Occipital lobe (tissue), 2 donors: Measurements from ENCODE around the gene HCK. TPM values are rescaled to one million over a fixed set of nuclear protein-coding genes. Genes with fewer than 3 reads are reported as not detected.

Experiments
- DNase-seq: peaks from one replicate; lab custom pipeline; 2025; lab: John Stamatoyannopoulos, UW
- total RNA-seq: library from RNA; depleted of rRNA; stranded (reverse); fragments of >200 nt; gene quantifications from one replicate; pipeline ENCODE4 v1.2.3, GENCODE V29; 2014

The HCK gene
- total RNA-seq, result 3.3 TPM

- no peak for DNase-seq
These were observed at the start of gene HCK for GRCh38 chr20:32052090-32052777. Gene HCK, plus strand, starts transcription at chr20:32052242.

GRCh38 chr20:32003325-32003724 is 48.7 kb upstream of the HCK start:
- DNase-seq, result no peak

DNA sequence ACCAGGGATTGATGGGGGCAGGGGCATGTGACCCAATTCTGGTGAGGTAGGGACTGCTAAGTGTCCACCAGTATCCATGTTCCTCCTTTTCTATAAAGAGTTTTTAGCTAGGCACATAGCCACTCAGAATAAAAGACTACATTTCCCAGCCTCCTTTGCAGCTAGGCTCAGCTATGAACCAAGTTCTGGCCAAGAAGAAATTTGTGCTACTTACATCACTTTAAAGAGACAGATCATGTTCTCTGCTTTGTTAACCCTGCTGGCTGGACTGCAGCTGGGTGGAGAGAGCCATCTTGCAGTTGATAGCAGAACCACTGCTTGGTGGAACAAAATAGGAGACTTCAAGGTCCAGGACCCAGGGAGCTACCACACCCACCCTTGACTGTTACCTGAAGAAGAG is 47.1 kb upstream of the HCK start:
- DNase-seq, result no peak

DNA sequence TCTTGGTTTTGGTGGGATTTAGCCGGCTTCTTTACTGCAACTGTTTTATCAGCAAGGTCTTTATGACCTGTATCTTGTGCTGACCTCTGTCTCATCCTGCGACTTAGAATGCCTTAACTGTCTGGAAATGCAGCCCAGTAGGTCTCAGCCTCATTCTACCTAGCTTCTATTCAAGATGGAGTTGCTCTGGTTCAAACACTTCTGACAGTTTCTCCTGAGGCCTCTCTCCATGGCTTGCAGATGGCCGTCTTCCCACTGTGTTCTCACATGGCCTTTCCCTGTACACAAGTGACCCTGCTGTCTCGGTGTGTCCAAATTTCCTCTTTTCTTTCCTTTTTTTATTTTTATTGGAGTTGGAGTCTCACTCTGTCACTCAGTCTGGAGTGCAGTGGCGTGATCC is 46.0 kb upstream of the HCK start:
- DNase-seq, result no peak

- DNase-seq, result no peak
These were observed 44.9 kb upstream of the HCK start for GRCh38 chr20:32006841-32007786.

DNA sequence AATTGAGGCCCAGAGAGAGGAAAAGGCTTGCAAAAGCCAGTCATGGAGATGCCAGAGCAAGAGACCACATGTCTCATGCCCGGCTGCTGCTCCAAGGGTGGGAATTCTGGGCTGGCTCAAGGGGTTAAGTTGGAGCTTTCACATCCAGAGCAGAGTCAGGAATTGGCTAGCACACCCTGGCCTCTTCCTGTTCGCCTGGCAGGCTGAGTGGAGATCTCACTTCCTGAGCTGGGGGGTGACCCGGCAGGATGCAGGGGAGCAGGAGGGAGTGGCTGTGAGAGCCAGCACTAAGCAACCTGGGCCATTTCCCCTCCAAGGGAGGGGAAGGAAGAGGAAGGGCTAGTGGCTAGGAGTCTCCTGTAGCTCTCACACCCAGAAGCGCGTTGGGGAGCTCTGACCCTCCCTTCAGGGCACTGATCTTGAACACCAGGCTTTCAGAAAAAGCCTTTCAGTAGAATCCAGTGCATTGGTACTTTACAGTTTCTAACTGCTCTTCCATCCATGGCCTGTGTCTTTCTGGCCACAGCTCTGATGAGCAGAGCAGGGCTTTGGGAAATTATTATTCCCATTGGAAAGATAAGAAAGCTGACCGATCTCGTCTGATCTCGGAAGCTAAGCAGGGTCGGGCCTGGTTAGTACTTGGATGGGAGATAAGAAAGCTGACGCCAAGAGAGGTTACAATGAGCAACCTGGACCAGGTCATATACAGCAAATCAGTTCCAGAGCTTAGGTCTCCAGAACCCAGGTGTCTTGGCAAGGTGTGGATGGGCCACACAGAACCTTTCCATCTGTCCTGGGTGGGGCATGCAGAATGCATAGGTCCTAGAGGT is 44.0 kb upstream of the HCK start:
- DNase-seq, result no peak

GRCh38 chr20:32009564-32009963 is 42.5 kb upstream of the HCK start:
- DNase-seq, result no peak

DNA sequence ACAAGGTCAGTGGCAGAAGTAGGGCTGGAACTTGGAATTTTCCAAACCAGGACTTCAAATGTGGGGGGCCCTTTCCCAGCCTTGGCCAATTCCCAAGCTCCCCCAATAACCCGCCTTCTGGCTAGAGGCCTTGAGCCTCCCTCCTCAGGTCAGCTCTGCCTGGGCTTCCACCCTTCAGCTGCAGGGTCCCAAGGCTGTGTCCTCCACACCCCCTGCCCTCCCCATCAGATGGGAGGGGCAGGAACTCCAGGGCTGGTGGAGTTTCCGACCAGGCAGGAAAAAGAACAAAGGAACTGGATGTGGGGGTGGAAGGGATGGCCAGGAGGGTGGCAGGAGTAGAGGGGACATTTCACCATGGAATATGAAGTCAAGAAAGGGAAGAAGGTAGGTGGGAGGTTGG is 41.9 kb upstream of the HCK start, which contains the start of gene CCM2L:
TSS of gene CCM2L (plus strand) at position 338 of the 400 bp plus-strand sequence. CDS start at position 355, 17 bp downstream.
- DNase-seq, result no peak

GRCh38 chr20:32010666-32011065 is 41.4 kb upstream of the HCK start:
- no peak for DNase-seq

DNA sequence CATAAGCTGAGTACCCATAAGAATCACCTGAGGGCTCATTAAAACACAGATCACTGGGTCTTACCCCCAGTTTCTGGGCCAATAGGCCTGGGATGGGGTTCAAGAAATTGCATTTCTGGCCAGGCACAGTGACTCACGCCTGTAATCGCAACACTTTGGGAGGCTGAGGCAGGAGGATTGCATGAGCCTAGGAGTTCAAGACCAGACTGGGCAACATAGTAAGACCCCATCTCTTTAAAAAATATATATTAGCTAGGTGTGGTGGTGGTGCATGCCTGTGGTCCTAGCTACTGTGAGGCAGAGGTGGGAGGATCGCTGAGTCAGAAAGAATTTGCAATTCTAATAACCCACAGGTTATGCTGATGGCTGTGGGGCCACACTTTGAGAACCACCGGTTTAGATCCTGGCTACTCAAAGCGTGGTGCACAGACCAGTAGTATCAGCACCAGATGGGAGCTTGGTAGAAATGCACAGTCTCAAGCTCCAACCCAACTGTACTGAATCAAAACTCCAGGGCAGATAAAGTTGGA is 39.8 kb upstream of the HCK start:
- DNase-seq, result no peak

DNA sequence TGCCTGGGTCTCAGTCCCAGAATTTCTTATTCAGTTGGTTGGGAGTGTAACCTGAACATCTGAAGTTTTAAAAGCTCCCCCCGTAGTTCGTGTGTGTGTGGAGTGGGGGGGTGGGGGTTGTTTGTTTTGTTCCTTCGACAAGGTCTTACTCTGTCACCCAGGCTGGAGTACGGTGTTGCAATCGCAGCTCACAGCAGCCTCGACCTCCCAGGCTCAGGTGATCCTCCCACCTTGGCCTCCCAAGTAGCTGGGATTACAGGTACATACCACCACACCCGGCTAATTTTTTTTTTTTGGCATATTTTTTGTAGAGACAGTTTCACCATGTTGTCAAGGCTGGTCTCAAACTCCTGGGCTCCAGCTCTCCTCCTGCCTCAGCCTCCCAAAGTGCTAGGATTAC is 38.7 kb upstream of the HCK start:
- no peak for DNase-seq

DNA sequence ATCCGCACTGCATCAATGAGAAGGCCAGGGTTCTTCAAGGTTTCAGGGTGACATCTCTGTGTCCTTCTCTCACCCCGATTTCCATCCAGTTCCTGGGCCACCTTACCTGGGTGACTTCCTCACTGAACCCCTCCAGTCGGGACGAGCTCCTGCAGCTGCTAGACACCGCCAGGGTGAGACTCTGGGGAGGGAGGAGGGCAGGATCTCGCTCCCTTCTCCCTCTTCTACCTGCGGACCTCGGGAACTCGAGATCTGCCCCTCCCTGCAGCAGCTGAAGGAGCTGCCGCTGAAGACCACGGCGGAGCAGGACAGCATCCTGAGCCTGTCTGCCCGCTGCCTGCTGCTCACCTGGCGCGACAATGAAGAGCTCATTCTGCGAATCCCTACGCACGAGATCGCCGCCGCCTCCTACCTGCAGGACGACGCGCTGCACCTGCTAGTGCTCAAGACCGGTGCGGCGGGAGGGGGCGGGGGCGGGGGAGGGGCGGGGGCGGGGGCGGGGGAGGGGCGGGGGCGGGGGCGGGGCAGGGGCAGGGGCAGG is 34.3 kb upstream of the HCK start:
- no peak for DNase-seq

DNA sequence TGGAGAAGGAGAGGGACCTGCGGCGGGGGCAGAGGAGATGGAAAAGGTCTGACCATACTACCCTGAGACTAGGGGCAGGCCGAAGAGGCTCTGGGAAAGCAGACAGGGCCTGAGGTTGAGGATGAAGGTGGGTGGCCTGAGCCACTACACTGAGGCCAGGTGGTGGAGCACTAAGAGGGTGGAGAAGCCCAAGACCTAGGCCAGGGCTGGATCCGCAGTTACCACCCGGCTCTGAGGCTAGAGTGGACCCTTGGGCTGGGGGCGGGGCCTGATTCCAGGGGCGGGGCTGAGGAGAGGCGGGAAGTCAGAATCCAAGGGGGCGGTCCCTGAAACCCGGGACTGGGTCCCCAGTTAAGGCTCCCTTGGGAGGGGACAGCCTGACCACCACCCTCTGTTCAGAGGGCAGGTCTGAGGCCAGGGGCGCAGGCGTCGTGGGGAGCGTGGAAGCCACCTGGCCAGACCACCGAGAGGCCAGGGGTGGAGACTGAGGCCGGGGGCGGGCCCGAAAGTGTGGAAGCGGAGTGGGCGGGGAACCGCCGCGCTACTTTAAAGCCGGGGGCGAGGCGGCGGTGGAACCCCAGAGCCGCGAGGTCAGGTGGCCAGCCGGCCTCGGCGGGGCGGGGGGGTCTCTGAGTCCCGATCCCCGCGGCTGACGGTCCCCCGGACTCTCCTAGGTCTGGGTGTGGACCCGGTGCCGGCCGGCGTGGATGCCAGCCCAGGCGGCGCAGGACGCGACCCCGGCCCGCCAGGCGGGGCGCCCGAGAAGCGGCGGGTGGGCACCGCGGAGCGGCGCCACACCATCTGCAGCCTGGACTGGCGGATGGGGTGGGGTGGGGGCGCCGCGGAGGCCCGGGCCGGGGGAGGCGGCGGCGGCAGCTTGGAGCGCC is 33.5 kb upstream of the HCK start:
- DNase-seq, result no peak

- no peak for DNase-seq
These were observed 32.9 kb upstream of the HCK start for GRCh38 chr20:32019156-32019510.

DNA sequence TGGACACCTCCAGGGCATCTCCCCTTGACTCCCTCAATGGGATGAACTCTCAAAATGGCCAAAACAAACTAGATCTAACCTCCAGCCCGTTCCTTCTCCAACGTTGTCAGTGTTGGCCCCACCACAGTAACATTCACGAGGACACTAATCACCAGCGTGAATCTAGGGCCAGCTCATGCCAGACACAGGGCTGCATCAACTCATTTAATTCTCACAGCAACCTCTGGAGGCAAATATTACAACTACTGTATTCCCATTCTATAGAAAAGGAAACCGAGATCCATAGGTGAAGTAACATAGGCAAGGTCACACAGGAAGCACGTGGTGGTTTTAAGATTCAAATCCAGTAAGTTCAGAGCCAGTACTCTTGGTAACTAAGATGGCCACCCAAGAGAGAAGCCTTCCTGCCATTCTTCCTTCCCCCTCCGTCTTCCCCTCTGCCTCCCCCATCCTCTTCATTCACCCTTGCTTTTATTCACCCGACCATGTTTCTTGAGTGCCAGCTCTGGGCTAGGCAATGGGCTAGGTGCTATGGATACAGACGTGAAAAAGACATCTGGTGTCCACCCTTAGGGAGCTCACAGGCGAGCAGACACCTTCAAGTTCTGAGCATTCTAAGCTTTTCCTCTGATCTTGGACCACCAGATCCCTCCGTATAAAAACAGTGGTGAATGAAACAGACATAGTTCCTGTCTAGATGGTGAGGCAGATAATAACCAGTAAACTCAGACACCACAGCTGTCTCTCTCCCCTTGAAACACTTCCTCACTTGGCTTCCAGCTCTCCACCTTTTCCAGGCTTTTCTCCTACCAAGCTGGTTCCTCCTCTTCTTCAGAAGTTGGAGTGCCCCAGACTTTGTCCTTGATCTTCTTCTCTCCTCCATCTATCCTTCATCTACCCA is 32.2 kb upstream of the HCK start:
- no peak for DNase-seq

DNA sequence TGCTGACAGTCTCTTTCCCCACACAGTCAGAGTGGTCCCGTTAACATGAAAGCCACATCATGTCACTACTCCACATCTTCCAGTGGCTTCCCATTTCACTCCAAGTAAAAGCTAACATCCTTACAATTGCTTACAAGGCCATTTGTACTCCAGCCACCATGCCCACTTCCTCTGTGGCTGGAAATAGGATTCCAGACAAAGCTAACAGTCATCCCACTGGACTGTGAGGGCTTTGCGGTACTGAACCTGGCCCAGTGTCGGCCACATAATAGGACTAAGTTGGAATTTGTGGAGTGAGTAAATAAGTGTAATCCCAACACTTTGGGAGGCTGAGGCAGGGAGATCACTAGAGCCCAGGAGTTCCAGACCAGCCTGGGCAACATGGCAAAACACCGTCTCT is 31.0 kb upstream of the HCK start:
- DNase-seq, result no peak

DNA sequence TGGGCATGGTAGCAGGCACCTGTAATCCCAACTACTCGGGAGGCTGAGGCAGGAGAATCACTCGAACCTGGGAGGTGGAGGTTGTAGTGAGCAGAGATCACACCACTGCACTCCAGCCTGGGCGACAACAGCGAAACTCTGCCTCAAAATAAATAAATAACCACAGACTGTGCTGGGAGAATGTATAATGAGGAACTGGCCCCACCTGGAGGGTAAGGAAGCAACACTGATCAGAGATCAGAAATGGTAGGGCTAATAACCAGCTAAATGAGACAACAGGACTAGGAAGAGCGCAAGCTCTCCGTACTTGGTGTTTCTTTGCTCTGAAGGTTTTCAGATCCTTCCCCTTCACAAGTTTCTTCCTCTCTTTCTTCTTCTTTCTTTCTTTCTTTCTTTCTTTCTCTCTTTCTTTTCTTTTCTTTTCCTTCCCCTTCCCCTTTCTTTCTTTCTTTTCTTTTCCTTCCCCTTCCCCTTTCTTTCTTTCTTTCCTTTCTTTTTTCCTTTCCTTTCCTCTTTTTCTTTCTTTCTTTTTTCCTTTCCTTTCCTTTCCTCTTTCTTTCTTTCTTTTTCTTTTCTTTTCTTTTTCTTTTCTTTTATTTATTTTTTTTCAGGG is 27.3 kb upstream of the HCK start:
- DNase-seq, result no peak

DNA sequence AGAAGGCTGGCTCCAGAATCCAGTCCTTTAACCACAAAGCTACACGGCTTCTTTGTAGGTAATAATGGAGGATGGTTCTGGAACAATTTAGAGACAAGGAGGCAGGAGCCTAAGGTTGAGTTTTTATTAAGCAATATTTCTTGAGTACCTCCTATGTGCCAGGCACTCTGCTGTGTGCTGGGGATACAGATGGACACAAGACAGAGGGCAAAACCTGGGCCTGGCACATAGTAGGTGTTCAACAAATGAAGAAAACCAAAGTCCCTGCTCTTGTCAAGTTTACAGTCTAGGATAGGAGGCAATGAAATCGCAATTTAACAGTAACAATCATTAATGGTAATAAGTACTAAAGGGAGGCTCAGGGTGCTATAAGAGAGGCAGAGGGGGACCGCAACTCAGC is 24.4 kb upstream of the HCK start:
- DNase-seq, result no peak
